OCI-M2 (cell line): Measurements from ENCODE around the gene FAM210A.
"Not testable (repeated sequence)": the region's sequence is repeated elsewhere in the genome, so short reads cannot be mapped to it uniquely, and the experiment has no call there.

ENCODE experiments used
- DNase-seq: peaks from one replicate; lab custom pipeline; 2025; ENCODE audit not compliant: unreplicated experiment; lab: John Stamatoyannopoulos, UW

The FAM210A gene

GRCh38 chr18:13710414-13710831 lies 15.9 kb downstream of the FAM210A start:
- DNase-seq: no peak

- DNase-seq: no peak
These were observed 22.5 kb downstream of the FAM210A start for GRCh38 chr18:13703899-13704298.

- DNase-seq: no peak
These were observed 26.2 kb downstream of the FAM210A start for GRCh38 chr18:13700153-13700552.

GRCh38 chr18:13696961-13697360 lies 29.4 kb downstream of the FAM210A start:
- no peak for DNase-seq

GRCh38 chr18:13695337-13695736 lies 31.0 kb downstream of the FAM210A start:
- DNase-seq: not testable (repeated sequence)

- DNase-seq: not testable (repeated sequence)
These were observed 36.3 kb downstream of the FAM210A start for GRCh38 chr18:13690060-13690459.

GRCh38 chr18:13688191-13689136 lies 37.9 kb downstream of the FAM210A start:
- no peak for DNase-seq

- DNase-seq: no peak
These were observed 41.8 kb downstream of the FAM210A start for GRCh38 chr18:13684546-13684945.

- DNase-seq: no peak
These were observed 44.7 kb downstream of the FAM210A start for GRCh38 chr18:13681701-13682100.

- DNase-seq: no peak
These were observed 45.7 kb downstream of the FAM210A start for GRCh38 chr18:13680612-13681011.

- DNase-seq: not testable (repeated sequence)
These were observed 49.0 kb downstream of the FAM210A start for GRCh38 chr18:13677350-13677749.

GRCh38 chr18:13676471-13676870 lies 49.9 kb downstream of the FAM210A start:
- DNase-seq: no peak

- no peak for DNase-seq
These were observed 53.7 kb downstream of the FAM210A start for GRCh38 chr18:13672657-13673056.

GRCh38 chr18:13661779-13662256 lies 64.5 kb downstream of the FAM210A start:
- no peak for DNase-seq

- DNase-seq: no peak
These were observed 65.1 kb downstream of the FAM210A start for GRCh38 chr18:13661051-13661778.

- DNase-seq: no peak
These were observed 65.8 kb downstream of the FAM210A start for GRCh38 chr18:13660510-13660909.

GRCh38 chr18:13658436-13659204 lies 67.7 kb downstream of the FAM210A start:
- no peak for DNase-seq

- no peak for DNase-seq
These were observed 68.4 kb downstream of the FAM210A start for GRCh38 chr18:13657974-13658373.

- DNase-seq: no peak
These were observed 72.5 kb downstream of the FAM210A start for GRCh38 chr18:13653746-13654433.
